Mucosa of gallbladder (tissue), 1 donor: ENCODE measurements around the gene TP53BP2. TPM values are rescaled to one million over a fixed set of nuclear protein-coding genes. Genes with fewer than 3 reads are reported as not detected.
A peak's percentile ranks its signal among the peaks of the same experiment; 100 is the strongest.
"Not testable (repeated sequence)": the region's sequence is repeated elsewhere in the genome, so short reads cannot be mapped to it uniquely, and the experiment has no call there.

Source experiments
- DNase-seq: peaks from one replicate; pipeline ENCODE4 v3.0.0-alpha.2; 2020; ENCODE audit warnings: low spot score
- total RNA-seq: library from RNA; stranded (reverse); gene quantifications from one replicate; pipeline ENCODE4 v1.2.1, GENCODE V29; 2021
- donor health status: DM: no; HTN: no; CAD: no.

The TP53BP2 gene
- total RNA-seq, 1 donor from 2014 or later, result 48.7 TPM

GRCh38 chr1:223856386-223856785 lies 10.6 kb upstream of the TP53BP2 start:
- DNase-seq, result no peak

GRCh38 chr1:223853748-223854147 lies 8.0 kb upstream of the TP53BP2 start:
- no peak for DNase-seq

- DNase-seq, result no peak
These were observed 7.5 kb upstream of the TP53BP2 start for GRCh38 chr1:223853275-223853674.

GRCh38 chr1:223852337-223852736 lies 6.6 kb upstream of the TP53BP2 start:
- no peak for DNase-seq

DNA sequence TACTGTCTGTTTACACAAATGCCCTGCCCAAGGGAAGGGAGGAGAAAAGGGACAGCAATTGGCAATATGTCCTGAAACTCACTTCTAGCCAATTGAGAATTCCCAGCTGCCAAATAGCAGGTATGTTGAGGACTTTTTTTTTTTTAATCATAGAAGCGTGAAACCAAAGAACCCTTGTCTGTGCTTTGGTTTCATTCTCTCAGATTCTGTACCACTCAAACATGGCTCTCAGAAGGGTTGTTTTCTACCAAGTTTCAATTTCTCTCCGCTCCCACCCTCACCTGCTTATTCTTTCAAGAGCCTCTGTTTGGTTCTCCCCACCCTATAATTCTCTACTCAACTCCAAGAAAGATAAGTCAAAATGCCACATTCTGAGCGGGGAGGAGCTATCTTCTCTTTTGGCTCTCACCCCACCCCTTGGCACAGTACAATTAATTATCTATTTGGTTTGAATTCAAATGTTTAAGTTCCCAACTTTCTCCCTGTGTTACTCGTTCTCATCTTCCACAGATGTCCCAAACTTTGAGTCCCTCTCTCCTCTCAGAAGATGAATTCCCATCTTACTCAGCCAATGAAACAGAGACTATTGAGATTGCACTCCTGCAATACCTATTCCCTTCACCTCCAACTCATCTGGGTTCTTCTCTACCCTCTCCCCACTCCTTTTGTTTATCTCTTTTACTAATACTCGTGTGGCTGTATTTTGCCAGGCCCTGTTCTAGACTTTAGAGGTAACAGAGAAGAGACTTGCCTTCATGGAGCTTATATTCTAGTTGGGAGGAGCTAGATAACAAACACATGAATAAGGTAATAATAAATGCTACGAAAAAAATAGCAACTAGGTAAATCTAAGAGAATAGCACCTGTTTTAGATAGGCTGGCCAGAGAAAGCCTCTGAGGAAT lies 3.9 kb upstream of the TP53BP2 start:
- no peak for DNase-seq

- DNase-seq, result no peak
These were observed 2.8 kb upstream of the TP53BP2 start for GRCh38 chr1:223848536-223848935.

- DNase-seq, result no peak
These were observed 2.1 kb upstream of the TP53BP2 start for GRCh38 chr1:223847781-223848345.

- peak; percentile 45 for DNase-seq
These were observed 524 bp downstream of the TP53BP2 start for GRCh38 chr1:223845037-223845809.

DNA sequence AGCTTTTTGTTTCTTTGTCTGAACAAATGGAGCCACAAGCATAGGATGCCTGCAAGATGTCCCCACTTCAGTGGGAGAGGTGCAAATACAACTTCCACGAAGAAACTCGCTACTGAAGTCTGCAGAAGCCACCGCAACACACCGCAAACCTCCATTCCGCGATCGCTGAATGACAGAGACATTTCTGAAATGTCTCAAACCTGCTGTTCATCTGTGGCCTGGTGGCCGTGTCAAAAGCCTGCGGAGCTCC lies 1.0 kb downstream of the TP53BP2 start:
- no peak for DNase-seq

- no peak for DNase-seq
These were observed 1.6 kb downstream of the TP53BP2 start for GRCh38 chr1:223843934-223844786.

DNA sequence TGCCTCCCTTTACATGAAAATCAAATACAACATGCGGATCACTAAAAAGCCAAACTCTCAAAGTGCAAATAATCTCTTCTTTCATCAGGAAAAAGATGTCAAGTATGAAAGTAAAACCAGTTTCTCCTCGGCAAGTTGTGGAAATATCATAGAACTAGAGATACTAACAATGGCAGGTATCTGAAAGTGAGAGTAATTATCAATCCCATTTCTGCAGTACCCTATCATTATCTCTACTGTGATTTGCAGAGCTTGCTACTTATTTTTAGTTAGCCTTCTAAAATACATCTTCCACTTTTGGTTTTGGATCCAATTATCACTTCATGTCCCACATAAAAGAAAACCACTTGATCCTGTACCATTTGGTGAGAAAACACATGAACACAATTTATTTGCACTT lies 3.0 kb downstream of the TP53BP2 start:
- DNase-seq, result no peak

DNA sequence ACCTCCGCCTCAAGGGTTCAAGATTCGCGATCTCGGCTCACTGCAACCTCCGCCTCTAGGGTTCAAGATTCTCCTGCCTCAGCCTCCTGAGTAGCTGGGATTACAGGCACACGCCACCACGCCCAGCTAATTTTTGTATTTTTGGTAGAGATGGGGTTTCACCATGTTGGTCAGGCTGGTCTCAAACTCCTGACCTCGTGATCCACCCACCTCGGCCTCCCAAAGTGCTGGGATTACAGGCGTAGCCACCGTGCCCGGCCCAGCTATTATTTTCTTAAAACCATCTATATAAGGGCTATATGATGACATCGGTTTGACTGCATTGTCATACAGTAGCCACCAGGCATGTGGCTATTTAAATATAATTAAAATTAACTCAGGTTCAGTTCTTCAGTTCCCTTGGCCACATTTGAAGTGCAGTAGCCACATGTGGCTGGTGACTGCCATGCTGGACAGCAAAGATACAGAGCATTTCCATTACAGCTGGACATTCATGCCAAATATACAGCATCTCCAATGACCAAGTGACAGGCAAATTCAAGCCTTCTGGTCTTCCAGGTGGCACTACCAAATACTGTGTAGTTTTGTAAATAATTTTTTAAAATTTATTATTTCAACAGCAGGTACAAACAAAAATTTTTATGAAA lies 3.6 kb downstream of the TP53BP2 start:
- DNase-seq, result not testable (repeated sequence)

- DNase-seq, result no peak
These were observed 5.5 kb downstream of the TP53BP2 start for GRCh38 chr1:223840254-223840653.

- DNase-seq, result no peak
These were observed 7.5 kb downstream of the TP53BP2 start for GRCh38 chr1:223838125-223838854.

DNA sequence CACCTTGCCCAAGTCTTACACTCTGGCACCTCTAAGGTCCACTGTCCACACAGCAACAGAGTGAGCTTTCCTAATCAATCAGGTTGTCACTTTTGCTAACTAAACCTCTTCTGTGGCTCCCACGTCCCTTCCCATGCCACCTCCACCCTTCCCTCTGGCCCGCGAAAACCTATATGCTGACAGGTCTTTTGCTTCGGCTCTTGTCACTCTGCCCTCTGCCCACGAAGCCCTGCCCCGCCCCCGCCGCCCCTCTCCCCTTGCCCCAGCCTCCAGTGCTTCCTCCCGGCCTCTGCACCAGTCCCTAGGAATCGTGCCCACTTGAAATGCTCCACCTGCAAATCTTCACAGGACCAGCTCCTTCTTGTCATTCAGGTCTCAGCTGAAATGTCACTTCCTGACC lies 8.1 kb downstream of the TP53BP2 start:
- DNase-seq, result no peak

- DNase-seq, result no peak
These were observed 8.5 kb downstream of the TP53BP2 start for GRCh38 chr1:223837206-223837605.

- DNase-seq, result no peak
These were observed 9.2 kb downstream of the TP53BP2 start for GRCh38 chr1:223836586-223836985.

GRCh38 chr1:223835754-223836153 lies 10.0 kb downstream of the TP53BP2 start:
- no peak for DNase-seq

DNA sequence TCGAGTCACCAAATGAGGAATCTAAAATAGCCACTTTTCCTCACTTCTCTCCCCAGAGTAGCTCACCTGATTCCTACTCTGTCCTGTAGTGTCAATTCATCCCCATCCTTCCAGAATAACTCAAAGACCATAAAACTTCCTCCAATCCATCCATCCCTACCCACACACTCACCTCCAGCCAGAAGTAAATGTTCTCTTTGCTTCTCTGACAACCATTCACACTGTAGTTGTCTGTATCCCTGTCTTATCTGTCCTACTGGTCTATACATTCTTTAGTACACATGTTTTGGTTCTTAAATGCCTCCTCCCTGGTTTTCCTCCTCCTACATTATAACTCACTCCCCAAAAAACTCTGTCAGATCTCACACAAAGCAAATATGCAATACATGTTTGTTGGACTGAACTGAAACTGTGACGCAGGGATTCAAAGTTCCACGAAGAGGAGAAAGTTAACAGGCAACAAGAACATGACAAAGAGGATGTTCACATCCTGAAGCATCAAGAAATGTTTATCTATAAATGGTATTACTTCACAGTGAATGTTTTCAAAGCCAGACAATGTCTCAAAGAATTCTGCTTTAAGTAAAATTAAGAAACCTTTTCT lies 11.0 kb downstream of the TP53BP2 start:
- DNase-seq, result no peak

DNA sequence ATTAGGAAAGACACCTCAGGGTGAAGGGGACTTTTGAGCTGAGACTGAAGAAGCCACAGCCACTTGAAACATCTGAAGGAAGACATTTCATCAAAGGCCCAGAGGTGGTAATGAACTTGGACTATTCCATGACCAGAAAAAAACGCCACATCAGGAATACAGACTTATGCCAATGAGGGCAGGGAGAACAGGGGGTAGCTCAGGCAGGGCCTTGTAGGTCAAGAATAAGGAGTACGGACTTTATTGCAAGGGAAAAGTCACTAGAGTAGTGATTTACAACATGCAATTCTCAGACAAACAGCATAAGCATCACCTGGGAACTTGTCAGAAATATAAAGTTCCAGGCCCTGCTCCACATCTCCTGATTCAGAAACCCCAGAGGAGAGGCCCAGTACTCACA lies 11.8 kb downstream of the TP53BP2 start:
- no peak for DNase-seq

GRCh38 chr1:223832637-223832943 lies 13.2 kb downstream of the TP53BP2 start:
- DNase-seq, result no peak
